GM19372 (cell line): ENCODE results near the gene CCBE1.
"Not testable (repeated sequence)": the region's sequence is repeated elsewhere in the genome, so short reads cannot be mapped to it uniquely, and the experiment has no call there.

ENCODE experiments used
- ATAC-seq: cut with Tn5 transposase; IDR thresholded peaks from one replicate; pipeline ENCODE4 v1.9.1; 2021; ENCODE audit warnings: mild to moderate bottlenecking, low read depth, moderate library complexity; ENCODE audit not compliant: unreplicated experiment

The CCBE1 gene

GRCh38 chr18:59717291-59717690 is 20.1 kb upstream of the CCBE1 start:
- no peak for ATAC-seq

DNA sequence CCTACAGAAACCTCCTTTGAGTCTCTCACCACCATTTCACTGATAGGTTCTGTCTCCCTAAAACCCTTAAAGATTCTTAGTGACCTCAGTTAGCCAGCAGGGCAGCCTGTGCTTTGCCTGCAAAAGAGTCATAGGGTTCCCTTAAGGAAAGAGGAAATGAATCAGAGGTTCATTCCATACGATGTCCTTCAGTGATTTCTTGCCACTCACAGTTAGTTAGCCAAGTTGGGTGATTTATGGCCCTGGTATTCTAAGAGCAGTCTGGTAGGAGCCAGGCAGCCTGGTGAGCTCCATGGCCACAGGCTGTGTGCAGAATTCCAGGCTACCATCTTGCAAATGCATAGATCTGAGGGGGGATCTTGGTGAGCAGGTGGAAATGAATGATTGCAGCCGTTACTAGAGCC is 18.7 kb upstream of the CCBE1 start:
- no peak for ATAC-seq

- ATAC-seq: no peak
Observed at GRCh38 chr18:59715445-59715844, 18.2 kb upstream of the CCBE1 start.

- ATAC-seq: not testable (repeated sequence)
Observed at GRCh38 chr18:59714096-59714495, 16.9 kb upstream of the CCBE1 start.

GRCh38 chr18:59712311-59712710 is 15.1 kb upstream of the CCBE1 start:
- ATAC-seq: no peak

DNA sequence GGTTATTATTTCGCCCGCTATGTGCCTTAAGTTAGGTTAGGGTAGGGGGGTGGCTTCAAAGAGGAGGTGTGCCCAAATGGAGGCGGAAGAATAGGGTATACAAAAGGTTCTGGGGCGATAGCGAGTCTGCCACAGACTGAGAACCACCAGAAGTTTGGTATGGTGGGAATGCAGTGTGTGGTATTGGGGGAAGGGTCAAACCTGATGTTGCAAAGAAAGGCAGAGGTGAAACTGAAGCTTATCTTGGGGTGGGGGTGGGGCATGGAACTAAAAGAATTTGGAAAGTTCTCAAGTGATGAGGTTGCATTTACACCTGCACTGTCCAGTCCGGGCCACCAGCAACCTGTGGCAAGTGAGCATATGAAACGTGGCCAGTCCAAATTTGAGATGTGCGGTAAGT is 11.8 kb upstream of the CCBE1 start:
- no peak for ATAC-seq

DNA sequence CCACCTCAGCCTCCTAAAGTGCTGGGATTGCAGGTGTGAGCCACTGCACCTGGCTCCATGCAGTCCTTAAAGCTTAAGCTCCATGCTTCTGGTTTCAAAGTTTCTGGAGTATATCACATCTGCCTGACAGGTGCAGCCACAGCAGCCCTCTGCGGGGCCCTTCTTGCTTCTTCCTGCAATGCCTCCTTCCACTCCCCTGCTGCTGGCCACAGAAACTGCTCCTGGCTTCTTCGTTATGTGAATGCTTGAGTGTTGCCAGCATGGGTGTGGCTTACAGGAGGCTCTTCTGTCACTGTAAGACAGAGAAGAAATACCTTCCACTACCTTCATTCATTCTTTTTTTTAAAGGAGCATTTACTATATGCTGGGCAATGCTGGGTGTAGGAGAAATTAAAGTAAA is 10.1 kb upstream of the CCBE1 start:
- no peak for ATAC-seq

GRCh38 chr18:59706499-59706898 is 9.3 kb upstream of the CCBE1 start:
- no peak for ATAC-seq

DNA sequence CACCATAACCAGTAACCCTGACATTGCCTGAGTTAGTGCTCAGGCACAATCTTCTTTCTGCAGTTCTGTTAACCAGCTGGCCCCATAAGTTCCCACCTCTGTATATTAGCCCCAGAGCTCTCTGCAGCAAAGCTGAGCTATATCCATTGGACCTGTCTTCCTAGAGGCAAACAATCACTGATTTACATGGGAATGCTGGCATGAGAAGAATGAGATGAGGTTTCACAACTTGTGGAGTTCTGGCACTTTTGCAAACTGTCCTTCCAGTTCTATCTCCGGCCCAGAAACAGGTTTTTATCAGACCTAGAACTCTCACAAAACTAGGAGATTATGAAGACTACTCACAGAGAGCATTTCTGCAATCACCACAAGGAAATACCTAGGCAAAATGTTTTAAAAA is 7.9 kb upstream of the CCBE1 start:
- ATAC-seq: no peak

- no peak for ATAC-seq
Observed at GRCh38 chr18:59704146-59704545, 6.9 kb upstream of the CCBE1 start.

GRCh38 chr18:59701272-59701671 is 4.0 kb upstream of the CCBE1 start:
- ATAC-seq: no peak

DNA sequence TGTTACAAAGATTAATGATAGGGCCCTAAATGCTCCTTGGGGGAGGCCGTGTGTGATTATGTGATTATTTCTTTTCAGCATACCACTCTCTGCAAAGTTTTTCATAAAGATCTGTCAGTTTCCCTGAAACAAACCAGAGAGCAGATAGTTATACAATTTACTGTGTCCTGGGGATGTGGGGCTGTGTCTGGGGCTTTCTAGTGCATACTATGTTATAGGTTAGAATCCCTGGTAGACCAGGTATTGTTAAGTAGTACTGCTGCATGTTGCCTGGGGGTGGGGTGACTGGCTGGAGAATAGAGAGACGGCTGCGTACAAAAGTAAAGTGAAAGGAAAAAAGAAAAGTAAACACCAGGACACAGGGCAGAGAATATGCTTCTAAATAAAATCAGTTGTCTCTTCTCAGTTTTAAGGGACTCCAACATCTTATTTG is 3.3 kb upstream of the CCBE1 start:
- ATAC-seq: no peak

DNA sequence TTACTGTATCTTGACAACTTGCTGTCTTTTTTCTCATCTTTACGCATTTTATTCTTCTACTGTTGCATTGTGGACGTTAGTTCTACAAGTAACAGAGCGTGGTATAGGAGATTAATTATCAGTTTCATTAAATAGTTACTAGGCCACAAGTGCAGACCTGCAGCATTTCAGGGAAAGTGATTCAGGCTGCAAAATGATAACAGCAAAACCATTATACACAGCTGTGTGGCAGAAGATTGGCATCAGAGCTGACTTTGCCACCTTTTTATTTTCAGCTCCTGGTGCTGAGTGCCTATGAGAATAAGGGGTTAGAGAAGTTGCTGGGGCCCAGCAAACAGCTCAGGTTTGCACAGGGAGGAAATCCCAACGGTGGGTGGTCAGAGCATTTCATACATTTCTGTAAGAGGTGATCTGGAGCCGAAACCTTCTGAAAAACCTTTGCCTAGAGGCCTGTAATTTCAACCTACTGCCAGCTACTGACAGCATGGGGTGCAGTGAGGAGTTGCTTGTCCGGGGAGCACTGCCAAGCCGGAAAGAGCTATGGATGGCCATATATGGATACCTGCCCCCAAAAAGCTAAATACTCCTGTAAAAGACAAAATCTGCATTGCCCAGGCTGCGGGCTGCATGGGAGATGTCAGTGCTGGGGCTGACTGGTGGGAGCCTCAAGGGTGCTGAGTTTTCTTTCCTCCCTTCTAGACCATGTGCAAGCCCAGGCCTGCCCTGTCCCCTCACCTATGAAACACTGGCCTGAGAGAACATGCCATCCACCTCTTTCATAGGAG is 2.7 kb upstream of the CCBE1 start:
- no peak for ATAC-seq

DNA sequence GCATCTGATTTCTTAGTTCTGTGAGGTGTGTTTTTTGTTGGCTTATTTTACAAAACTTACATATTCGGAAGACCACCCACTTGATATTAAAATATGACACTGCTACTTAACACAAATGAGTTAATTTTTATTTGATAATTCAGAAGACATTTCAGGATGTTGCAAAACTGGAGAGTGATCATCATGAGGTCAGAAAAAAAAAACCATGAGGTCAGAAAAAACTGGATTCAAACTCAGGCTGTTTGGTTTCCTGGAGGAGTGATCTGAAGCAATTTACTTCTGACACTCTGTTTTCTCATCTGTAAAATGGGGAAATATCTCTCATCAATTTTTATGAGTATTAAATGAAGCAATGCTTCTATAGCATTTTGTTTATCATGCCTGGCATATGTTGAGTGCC is 1.8 kb upstream of the CCBE1 start:
- no peak for ATAC-seq

DNA sequence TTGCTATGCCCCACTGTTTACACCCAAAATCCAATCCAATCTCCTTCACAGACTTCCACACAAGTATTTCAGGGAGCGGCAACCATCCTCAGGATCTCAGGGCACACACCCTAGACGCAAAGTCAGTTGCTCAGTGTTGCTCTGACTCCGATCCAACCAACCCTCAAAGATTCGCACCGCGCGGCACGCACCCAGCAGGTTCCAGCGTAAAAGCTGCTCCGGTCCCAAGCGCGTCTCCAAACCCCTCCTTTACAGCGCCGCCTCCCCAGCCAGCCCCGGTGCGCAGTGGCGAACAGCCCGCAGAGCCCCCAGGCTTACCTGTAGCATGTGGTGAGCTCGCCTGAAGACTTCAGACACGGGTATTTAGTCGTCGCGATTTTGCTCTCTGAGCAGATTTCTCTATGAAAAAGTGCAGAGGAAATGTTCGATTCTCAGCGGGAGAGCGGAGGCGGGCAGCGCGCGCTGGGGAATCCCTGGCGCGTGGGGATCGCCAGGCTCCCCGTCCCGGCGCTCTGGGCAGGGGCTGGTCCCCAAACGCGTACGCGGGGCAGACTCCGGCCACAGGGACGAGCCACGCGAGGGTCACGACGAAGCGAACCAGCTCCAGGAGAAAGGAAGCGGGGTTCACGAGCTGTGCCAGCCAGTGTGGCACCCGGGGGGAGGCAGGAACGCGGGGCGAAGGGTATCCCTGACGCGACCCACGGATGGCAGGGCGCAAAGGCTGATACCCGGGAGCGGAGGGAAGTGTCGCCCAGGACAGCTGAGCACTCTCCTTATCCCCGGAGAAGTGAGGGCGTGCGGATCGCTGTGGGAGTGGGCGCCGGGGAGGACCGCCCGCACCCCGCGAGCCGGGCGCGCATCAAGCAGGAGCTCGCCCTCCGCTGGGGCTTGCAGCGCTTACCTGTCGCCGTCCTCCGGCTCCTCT is 650 bp downstream of the CCBE1 start:
- ATAC-seq: peak; percentile 37

- no peak for ATAC-seq
Observed at GRCh38 chr18:59695551-59695950, 1.7 kb downstream of the CCBE1 start.

GRCh38 chr18:59694824-59695223 is 2.4 kb downstream of the CCBE1 start:
- ATAC-seq: no peak

DNA sequence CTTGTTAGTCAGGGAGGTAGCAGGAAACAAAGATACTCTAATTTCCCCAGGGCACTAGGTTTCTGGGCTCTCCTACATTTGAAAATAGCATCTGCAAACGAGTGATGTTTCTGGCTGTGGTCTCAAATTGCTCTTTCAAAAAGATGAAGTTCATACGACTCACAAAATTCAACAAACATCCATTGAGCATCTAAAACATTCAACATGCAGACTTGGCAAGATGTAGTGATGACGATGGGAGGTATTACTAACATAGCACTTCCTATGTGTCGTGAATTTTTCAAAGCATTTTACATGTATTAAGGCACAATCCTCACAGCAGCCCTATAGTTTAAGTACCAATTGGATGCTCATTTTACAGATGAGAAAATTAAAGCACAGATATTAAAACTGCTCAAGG is 5.2 kb downstream of the CCBE1 start:
- ATAC-seq: no peak

- no peak for ATAC-seq
Observed at GRCh38 chr18:59690996-59691395, 6.2 kb downstream of the CCBE1 start.

DNA sequence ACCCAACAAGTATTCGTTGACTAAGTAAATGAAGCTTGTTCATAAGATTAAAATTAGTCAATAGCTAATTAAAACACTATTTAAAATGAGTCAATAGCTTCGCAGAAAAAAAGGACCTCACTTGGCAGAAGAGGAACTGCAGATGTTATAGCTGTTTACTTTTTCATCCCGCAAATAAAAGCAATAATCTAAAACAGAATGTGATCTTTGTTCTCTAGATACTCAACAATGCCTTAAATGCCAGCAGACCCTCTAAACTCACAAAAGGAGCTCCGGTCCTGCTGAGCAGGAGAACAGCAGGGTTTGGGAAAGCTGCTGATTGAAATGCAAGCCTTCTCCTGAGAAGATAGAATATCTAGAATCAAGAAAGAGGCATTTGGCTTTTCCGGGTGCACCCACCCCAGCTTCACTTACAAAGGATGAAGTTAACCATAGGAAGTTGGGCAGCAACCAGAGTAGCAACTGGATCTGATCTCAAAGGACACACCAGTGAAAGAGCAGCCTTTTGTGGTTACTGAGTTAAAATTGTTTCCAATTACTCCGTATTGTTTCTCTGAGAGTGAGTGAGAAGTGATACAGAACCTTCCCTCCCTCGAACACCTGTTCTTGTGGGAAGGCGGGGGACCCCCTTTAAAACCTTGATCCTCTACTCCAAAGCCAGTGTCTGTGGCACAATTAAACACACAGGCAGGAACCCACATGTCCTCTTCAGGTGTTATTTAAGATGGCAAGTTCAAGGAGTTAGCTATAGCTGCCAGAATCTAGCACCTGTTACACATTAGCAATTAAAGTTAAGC is 6.8 kb downstream of the CCBE1 start:
- ATAC-seq: no peak

- no peak for ATAC-seq
Observed at GRCh38 chr18:59689756-59690155, 7.5 kb downstream of the CCBE1 start.
